ENCODE results near the gene PSMC2. TPM values are rescaled to one million over a fixed set of nuclear protein-coding genes. Genes with fewer than 3 reads are reported as not detected.

Gene PSMC2
- total RNA-seq: 10 to 100 TPM; 82.1 to 93.9 (median 88.1) TPM
- 99.8 TPM for total RNA-seq (2013)

DNA sequence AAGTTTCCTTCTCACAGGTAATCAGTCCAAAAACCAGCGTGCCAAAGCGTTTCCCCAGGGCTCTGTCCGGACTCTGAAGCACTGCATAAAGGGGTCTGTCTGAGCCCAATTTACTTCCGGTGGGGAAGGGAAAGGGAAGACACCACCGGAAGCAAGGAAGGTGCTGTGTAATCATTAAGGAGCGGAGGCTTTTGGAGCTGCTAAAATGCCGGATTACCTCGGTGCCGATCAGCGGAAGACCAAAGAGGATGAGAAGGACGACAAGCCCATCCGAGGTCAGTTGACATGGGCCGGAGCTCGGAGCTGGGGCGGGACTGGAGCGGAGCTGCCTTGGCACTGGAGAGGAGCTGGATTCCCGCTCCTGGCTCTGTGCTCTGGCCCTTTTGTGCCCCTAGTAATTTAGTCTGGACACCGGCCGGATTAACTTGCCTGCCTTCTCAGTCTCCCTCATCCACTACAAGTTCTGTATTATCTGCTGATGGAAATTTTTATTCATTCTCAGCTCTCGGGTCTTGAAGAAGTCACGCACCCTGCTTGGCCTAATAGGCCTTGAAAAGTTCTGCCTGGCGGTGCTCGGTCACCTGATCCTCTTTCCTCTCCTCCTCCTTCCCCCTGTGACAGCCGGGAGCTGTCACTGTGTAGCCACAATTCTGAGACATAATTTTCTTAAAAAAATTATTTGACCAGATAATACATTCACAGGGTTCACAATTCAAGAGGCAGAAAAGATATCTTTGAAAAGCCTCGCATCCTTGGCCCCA, at the start of gene PSMC2:
TSS of gene PSMC2 (plus strand) at position 137 of the 761 bp plus-strand sequence. CDS start at position 206, 69 bp downstream.
- TF ChIP-seq CTCF (IDR thresholded peaks at IDR 0.05): no peak

DNA sequence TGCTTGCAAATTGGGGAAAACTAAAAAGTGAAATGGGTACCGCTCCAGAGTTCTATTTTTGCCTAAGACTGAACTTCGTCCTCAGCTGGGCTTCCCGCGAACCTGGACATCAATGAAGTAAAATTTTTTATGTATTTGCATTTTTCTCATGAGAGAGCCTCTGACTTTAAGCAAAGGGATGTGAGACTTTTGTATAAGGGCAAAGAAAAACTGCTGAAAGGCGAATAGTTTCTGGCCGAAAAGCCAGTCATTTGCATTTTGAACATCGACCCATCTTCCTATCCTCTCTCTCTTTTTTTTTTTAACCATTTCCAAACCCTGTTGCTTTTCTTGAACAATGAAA, 49.6 kb upstream of the PSMC2 start:
- intact Hi-C loops (cut with micrococcal nuclease): loop anchor here (1.0 to 5.0 kb wide), 4 partner anchors 18 to 859 kb away; partner anchors contain the start of gene PSMC2
- Histone ChIP-seq H3K9me3 (ENCODE audit: control insufficient read depth, insufficient read depth, low read length) (no peaks in the 10 kb centered on the region), H3K27me3 (ENCODE audit: control insufficient read depth, insufficient read depth, low read length) (no peaks in the 10 kb centered on the region), H3K4me3 (ENCODE audit: low read length) (peak overlapping the region; percentile 93), H3K36me3 (ENCODE audit: control insufficient read depth, insufficient read depth, low read length) (peaks cover 39% of the 10 kb centered on the region), H3K4me1 (ENCODE audit: control insufficient read depth, insufficient read depth, low read length) (peaks cover 6% of the 10 kb centered on the region), H3K27ac (ENCODE audit: low read length) (peak overlapping the region; percentile 96)
- WGBS (ENCODE audit: insufficient coverage): 0% methylated on average over 6 of the region's 7 CpGs
- H3K27ac Mint-ChIP-seq: peak overlapping the region; percentile 91 to 93
- TF ChIP-seq CTCF (IDR thresholded peaks at IDR 0.05): no peak
- no peaks in the 10 kb centered on the region for H3K9me3 Mint-ChIP-seq
- no peak for ATAC-seq
- H3K36me3 Mint-ChIP-seq: no peaks in the 10 kb centered on the region
- H3K27me3 Mint-ChIP-seq (ENCODE audit: low read depth in 2 of 2): peaks cover 0 to 16% of the 10 kb centered on the region in 2 donors
- H3K4me1 Mint-ChIP-seq: peaks cover 22 to 23% of the 10 kb centered on the region in 2 donors
- peak overlapping the region; percentile 92 for H3K4me3 Mint-ChIP-seq
- no peak for DNase-seq

More for the DNA sequence above, at the start of gene PSMC2:
- peak within 1 kb of the TSS; percentile 91 for H3K27ac ChIP-seq (ENCODE audit: low read length)
- intact Hi-C loops (cut with micrococcal nuclease): loop anchor here (1.0 kb wide), 1 partner anchor 50 kb away; the partner anchor contains the start of gene PMPCB
- H3K4me3 Mint-ChIP-seq: peak within 1 kb of the TSS; percentile 96
- peak within 1 kb of the TSS; percentile 83 for H3K4me3 ChIP-seq (ENCODE audit: low read length)
- no peaks in the 10 kb centered on the region for H3K9me3 ChIP-seq (ENCODE audit: control insufficient read depth, insufficient read depth, low read length)
- under 1% methylated on average over 25 of the region's 25 CpGs for WGBS (ENCODE audit: insufficient coverage)
- no peaks in the 10 kb centered on the region for H3K27me3 Mint-ChIP-seq (ENCODE audit: low read depth in 2 of 2)
- peaks cover 6% of the 10 kb centered on the region for H3K36me3 ChIP-seq (ENCODE audit: control insufficient read depth, insufficient read depth, low read length)
- peaks cover 48 to 56% of the 10 kb centered on the region in 2 donors for H3K4me1 Mint-ChIP-seq
- peaks cover 17% of the 10 kb centered on the region for H3K4me1 ChIP-seq (ENCODE audit: control insufficient read depth, insufficient read depth, low read length)
- H3K27ac Mint-ChIP-seq: peak within 1 kb of the TSS; percentile 97 to 98
- no peaks in the 10 kb centered on the region for H3K9me3 Mint-ChIP-seq
- ATAC-seq (peak; percentile 65 to 71 (median 66)), DNase-seq (peak; percentile 77 to 94)
- H3K27me3 ChIP-seq (ENCODE audit: control insufficient read depth, insufficient read depth, low read length): no peaks in the 10 kb centered on the region
- no peaks in the 10 kb centered on the region for H3K36me3 Mint-ChIP-seq

DNA sequence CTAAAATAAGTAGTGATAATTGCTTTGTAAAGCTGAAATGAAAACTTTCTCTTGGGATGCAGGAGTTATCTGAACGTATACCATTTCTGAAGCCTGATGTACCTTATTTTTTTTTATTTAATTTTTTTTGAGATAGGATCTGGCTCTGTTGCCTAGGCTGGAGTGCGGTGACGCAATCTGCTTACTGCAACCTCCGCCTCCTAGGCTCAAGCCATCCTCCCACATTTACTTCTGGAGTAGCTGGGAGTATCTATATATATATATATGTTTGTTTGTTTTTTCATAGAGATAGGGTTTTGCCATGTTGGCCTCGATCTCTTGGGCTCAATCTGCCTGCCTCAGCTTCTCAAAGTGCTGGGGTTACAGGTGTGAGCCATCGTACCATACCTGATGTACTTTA, 47.8 kb upstream of the PSMC2 start:
- Mint-ChIP-seq H3K27me3 (ENCODE audit: low read depth in 2 of 2) (no peaks in the 10 kb centered on the region), H3K4me3 (no peak overlapping the region), H3K27ac (no peak overlapping the region), H3K36me3 (peaks cover 3% of the 10 kb centered on the region), H3K4me1 (peaks cover 23% of the 10 kb centered on the region in 2 donors), H3K9me3 (no peaks in the 10 kb centered on the region)
- Histone ChIP-seq H3K9me3 (ENCODE audit: control insufficient read depth, insufficient read depth, low read length) (no peaks in the 10 kb centered on the region), H3K27ac (ENCODE audit: low read length) (no peak overlapping the region), H3K27me3 (ENCODE audit: control insufficient read depth, insufficient read depth, low read length) (no peaks in the 10 kb centered on the region), H3K4me3 (ENCODE audit: low read length) (no peak overlapping the region), H3K4me1 (ENCODE audit: control insufficient read depth, insufficient read depth, low read length) (peaks cover 6% of the 10 kb centered on the region), H3K36me3 (ENCODE audit: control insufficient read depth, insufficient read depth, low read length) (peaks cover 54% of the 10 kb centered on the region)
- intact Hi-C loops (cut with micrococcal nuclease): loop anchor here (5.0 kb wide), 2 partner anchors 108 to 858 kb away; no protein-coding TSS in a partner anchor
- TF ChIP-seq CTCF (IDR thresholded peaks at IDR 0.05): no peak
- ATAC-seq (no peak), DNase-seq (no peak)
- WGBS (ENCODE audit: insufficient coverage): 100% methylated on average over 1 of the region's 6 CpGs

All from natural killer cell (primary cell).